ENCODE results near the gene ABCA1. TPM values are rescaled to one million over a fixed set of nuclear protein-coding genes. Genes with fewer than 3 reads are reported as not detected.

Gene ABCA1
- total and polyA plus RNA-seq, 10 of the 15 experiments (the other 5 are each of a cell fraction or from before 2014, with no cell fraction given) = 0.01 to 0.56 (median 0.16) TPM

DNA sequence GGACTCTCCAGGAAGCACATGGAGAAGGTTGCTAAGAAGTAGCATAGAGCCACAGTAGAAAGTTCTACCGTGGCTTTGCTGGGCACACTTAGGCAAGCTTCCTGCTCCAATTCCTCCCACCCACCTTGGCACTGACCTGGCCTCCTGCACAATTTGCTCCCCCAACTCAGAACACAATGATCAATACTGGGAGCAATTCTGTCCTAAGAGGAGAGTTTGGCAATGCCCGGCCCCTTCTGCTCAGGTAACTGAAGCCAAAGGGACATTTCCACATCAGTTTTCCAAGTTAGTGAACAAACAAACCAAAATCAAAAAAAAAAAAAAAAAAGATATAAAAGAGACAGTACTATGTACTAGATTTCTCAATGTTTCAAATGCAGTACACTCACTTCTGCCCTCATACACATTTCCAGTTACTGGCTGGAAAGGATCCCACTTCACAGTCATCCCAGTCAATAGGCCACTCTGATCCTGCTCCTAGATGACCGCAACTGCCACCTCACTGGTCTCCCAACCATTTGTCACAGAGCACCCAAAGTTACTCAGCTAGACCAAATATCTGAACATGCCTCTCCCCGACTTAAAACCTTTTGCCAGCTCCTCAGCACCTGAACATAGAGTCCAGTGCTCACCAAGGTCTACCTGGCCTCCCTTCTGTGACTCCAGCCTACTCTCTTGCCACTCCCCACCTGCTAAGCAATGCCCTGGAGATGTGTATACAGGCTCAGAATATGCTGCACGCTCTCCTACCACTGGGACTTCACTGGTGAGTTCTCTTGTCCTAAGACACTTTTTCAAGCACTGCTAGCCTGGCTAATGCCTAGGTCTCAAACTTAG, 21.3 kb downstream of the ABCA1 start (continued):
- no peak for TF ChIP-seq CUX1 (IDR thresholded peaks at IDR 0.05; ENCODE audit: insufficient replicate concordance, low read depth, low read length)
- TF ChIP-seq, protein P1, sequence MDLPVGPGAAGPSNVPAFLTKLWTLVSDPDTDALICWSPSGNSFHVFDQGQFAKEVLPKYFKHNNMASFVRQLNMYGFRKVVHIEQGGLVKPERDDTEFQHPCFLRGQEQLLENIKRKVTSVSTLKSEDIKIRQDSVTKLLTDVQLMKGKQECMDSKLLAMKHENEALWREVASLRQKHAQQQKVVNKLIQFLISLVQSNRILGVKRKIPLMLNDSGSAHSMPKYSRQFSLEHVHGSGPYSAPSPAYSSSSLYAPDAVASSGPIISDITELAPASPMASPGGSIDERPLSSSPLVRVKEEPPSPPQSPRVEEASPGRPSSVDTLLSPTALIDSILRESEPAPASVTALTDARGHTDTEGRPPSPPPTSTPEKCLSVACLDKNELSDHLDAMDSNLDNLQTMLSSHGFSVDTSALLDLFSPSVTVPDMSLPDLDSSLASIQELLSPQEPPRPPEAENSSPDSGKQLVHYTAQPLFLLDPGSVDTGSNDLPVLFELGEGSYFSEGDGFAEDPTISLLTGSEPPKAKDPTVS (IDR thresholded peaks at IDR 0.05; ENCODE audit: low read depth, low read length) = no peak
- TF ChIP-seq ZNF274 (IDR thresholded peaks at IDR 0.05; ENCODE audit: insufficient read depth, insufficient read length) = no peak
- no peak for TF ChIP-seq PAX8 (IDR thresholded peaks at IDR 0.05)
- no peak for TF ChIP-seq CHD1 (IDR thresholded peaks at IDR 0.05; ENCODE audit: low read depth, low read length)
